ENCODE results near the gene HTRA3.

DNA sequence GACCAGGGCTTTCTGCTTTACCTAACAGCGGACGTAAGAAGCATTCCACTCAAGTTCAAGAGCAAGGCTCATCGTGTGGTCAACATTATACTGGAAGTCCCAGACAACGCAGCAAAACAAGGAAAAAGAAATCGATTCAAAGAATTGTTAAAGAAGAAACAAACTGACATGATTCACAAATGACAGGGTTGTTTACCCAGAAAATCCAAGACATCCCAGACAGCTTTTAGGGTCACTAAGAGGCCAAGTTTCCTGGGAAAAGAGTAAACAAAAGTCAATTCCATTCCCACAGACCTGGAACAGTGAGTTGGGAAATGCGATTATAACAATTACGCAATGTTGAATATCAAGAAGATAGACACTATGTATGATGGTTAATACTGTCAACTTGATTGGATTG is 21.5 kb upstream of the HTRA3 start:
- TF ChIP-seq CTCF (IDR thresholded peaks at IDR 0.05 in 8 of 11, conservative IDR thresholded peaks at IDR 0.05 in 3 of 11) (no peak), POLR2A (IDR thresholded peaks at IDR 0.05) (no peak), POLR2AphosphoS5 (IDR thresholded peaks at IDR 0.05) (no peak)
